ENCODE results near the gene PSD4.

PSD4 gene

GRCh38 chr2:113207021-113207420 is 33.2 kb downstream of the PSD4 start:
- no peak for DNase-seq (ENCODE audit: low read depth)

- no peak for DNase-seq (ENCODE audit: low read depth)
These were observed 34.6 kb downstream of the PSD4 start for GRCh38 chr2:113208396-113208795.

GRCh38 chr2:113209011-113209645 is 35.4 kb downstream of the PSD4 start:
- DNase-seq (ENCODE audit: low read depth): peak; percentile 86

- DNase-seq (ENCODE audit: low read depth): no peak
These were observed 35.9 kb downstream of the PSD4 start for GRCh38 chr2:113209646-113210171.

- peak; percentile 41 for DNase-seq (ENCODE audit: low read depth)
These were observed 37.7 kb downstream of the PSD4 start for GRCh38 chr2:113211226-113212105.

GRCh38 chr2:113212245-113213060 is 38.7 kb downstream of the PSD4 start:
- no peak for DNase-seq (ENCODE audit: low read depth)

- DNase-seq (ENCODE audit: low read depth): no peak
These were observed 39.5 kb downstream of the PSD4 start for GRCh38 chr2:113213061-113213930.

- no peak for DNase-seq (ENCODE audit: low read depth)
These were observed 40.4 kb downstream of the PSD4 start for GRCh38 chr2:113214141-113214540.

GRCh38 chr2:113215056-113215455 is 41.3 kb downstream of the PSD4 start:
- no peak for DNase-seq (ENCODE audit: low read depth)

GRCh38 chr2:113216321-113216720 is 42.5 kb downstream of the PSD4 start:
- no peak for DNase-seq (ENCODE audit: low read depth)

GRCh38 chr2:113216891-113217454 is 43.2 kb downstream of the PSD4 start:
- no peak for DNase-seq (ENCODE audit: low read depth)

GRCh38 chr2:113217455-113218282 is 43.9 kb downstream of the PSD4 start:
- no peak for DNase-seq (ENCODE audit: low read depth)

GRCh38 chr2:113218283-113219091 is 44.7 kb downstream of the PSD4 start:
- DNase-seq (ENCODE audit: low read depth): peak; percentile 84

- DNase-seq (ENCODE audit: low read depth): no peak
These were observed 45.3 kb downstream of the PSD4 start for GRCh38 chr2:113219092-113219441.

- no peak for DNase-seq (ENCODE audit: low read depth)
These were observed 45.7 kb downstream of the PSD4 start for GRCh38 chr2:113219525-113219888.

- peak; percentile 43 for DNase-seq (ENCODE audit: low read depth)
These were observed 46.3 kb downstream of the PSD4 start for GRCh38 chr2:113219889-113220641.

- no peak for DNase-seq (ENCODE audit: low read depth)
These were observed 47.4 kb downstream of the PSD4 start for GRCh38 chr2:113220970-113221708.

- DNase-seq (ENCODE audit: low read depth): no peak
These were observed 48.1 kb downstream of the PSD4 start for GRCh38 chr2:113221846-113222245.
